ENCODE measurements around the gene IFT88. TPM values are rescaled to one million over a fixed set of nuclear protein-coding genes. Genes with fewer than 3 reads are reported as not detected.

The IFT88 gene
- total and polyA plus RNA-seq, 2 of the 4 experiments (the other 2 are of a cell fraction), result 5.5 to 8.6 TPM

DNA sequence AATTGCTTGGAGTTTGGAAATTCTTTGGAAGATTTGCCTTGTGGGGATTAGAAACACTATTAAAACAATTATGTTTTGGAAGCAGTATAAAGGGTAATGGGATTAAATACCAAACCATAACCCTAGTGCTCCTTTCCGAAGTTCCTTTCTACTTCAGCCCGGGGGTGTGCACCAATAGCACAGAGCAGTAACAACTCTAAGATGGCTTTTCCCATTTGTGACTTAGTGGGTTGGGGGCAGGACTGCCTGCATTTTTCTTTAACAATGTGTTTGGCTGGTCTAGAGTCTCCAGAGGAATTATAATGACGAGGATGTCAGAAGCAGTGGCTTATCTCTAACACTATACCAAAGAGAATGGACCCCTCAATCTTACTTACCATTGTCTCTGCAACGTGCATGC, 124.7 kb downstream of the IFT88 start:
- dilution Hi-C loops (cut with HindIII; ENCODE audit: low sequenced_read_pairs, unreplicated experiment), result no loop called here

More for the DNA sequence above, 124.7 kb downstream of the IFT88 start:
- Histone ChIP-seq H2BK15ac (ENCODE audit: low read depth, low read length) (no peak overlapping the region), H2AK9ac (replicated peaks; ENCODE audit: low read depth, low read length, poor library complexity) (no peak overlapping the region), H3K4ac (ENCODE audit: low read depth, low read length) (no peak overlapping the region), H3K9me1 (ENCODE audit: insufficient read depth, low read length) (no peaks in the 10 kb centered on the region), H3K4me3 (ENCODE audit: insufficient read depth, low read depth, low read length) (no peak overlapping the region), H3K56ac (ENCODE audit: extremely low read depth, insufficient read depth, low read length) (no peak overlapping the region), H4K20me1 (ENCODE audit: insufficient read depth, low read length) (no peaks in the 10 kb centered on the region), H3K79me1 (ENCODE audit: low read depth in 1 of 2, low read length in 2 of 2) (no peaks in the 10 kb centered on the region), H3K36me3 (ENCODE audit: control insufficient read depth, insufficient read depth, low read length) (no peaks in the 10 kb centered on the region), H3K4me2 (ENCODE audit: low read depth, low read length) (no peak overlapping the region), H2BK120ac (ENCODE audit: low read depth, low read length) (no peak overlapping the region), H3K23ac (ENCODE audit: low read depth, low read length) (no peak overlapping the region), H3K14ac (replicated peaks; ENCODE audit: low read depth, low read length) (no peak overlapping the region), H2AFZ (replicated peaks; ENCODE audit: low read length, poor library complexity) (no peak overlapping the region), H3K9ac (ENCODE audit: low read depth, low read length) (no peak overlapping the region), H3K9me3 (ENCODE audit: control insufficient read depth, insufficient read depth, low read length) (no peaks in the 10 kb centered on the region), H2BK20ac (ENCODE audit: low read depth, low read length) (no peak overlapping the region), H3K27ac (ENCODE audit: insufficient read depth, low read length) (no peak overlapping the region), H3K18ac (ENCODE audit: low read depth, low read length) (no peak overlapping the region), H2AK5ac (ENCODE audit: low read depth, low read length) (no peak overlapping the region), H3K4me1 (ENCODE audit: control insufficient read depth, insufficient read depth, low read length) (peaks cover 2% of the 10 kb centered on the region; the same call in 1 of the 2 replicates), H4K91ac (ENCODE audit: insufficient read depth, low read depth, low read length) (no peak overlapping the region), H2BK5ac (ENCODE audit: low read depth, low read length, poor library complexity, severe bottlenecking) (no peak overlapping the region), H4K8ac (ENCODE audit: low read depth in 2 of 2, low read length in 2 of 2) (no peak overlapping the region), H3K27me3 (ENCODE audit: control insufficient read depth, insufficient read depth, low read length) (no peaks in the 10 kb centered on the region), H4K5ac (ENCODE audit: low read depth, low read length) (no peak overlapping the region)
- CTCF ChIA-PET, result no interaction called here
- no TSS peak for BruUV-seq (replicated peaks)
- in situ Hi-C loops (cut with MboI; ENCODE audit: low sequenced_read_pairs) (no loop called here), intact Hi-C loops (cut with micrococcal nuclease) (no loop called here)
- WGBS, 2 experiments (ENCODE audit: extremely low coverage in 2 of 2, insufficient read length in 1 of 2), result no CpG with 5 or more reads among the region's 4 CpGs
- DNase-seq (no peak), ATAC-seq (ENCODE audit: low read depth) (no peak)
- POLR2A ChIA-PET (ENCODE audit: unreplicated experiment), result no interaction called here
- no peak for TF ChIP-seq RAD21 (IDR thresholded peaks at IDR 0.05; ENCODE audit: low read length)

All from IMR-90 (cell line).